MCF 10A (cell line): ENCODE data around the gene FGF5. TPM values are rescaled to one million over a fixed set of nuclear protein-coding genes. Genes with fewer than 3 reads are reported as not detected.

Experiments used
- BruUV-seq: library from RNA; stranded (reverse); fragments of 400-500 nt; replicated peaks from 2 replicates; lab custom pipeline; 2021; lab: Mats Ljungman, UMichigan
- CTCF ChIA-PET: fragments of 300-600 bp; sonication (Branson Sonifier 250); formaldehyde crosslinking; extraction: SDS; loops from one replicate; lab custom pipeline; 2021; ENCODE audit warnings: antibody characterized with exemption, inconsistent platforms; lab: Yijun Ruan, JAX
- POLR2A ChIA-PET: fragments of 300-600, 350-650 bp; sonication (Branson Sonifier 250); formaldehyde crosslinking; extraction: SDS; loops from one replicate; lab custom pipeline; 2020; ENCODE audit warnings: antibody characterized with exemption, inconsistent platforms; lab: Yijun Ruan, JAX
- DNase-seq: peaks from one replicate; pipeline ENCODE4 v3.0.0-alpha.2; 2018; ENCODE audit not compliant: unreplicated experiment
- H3K27ac Mint-ChIP-seq: one replicate; pipeline ENCODE4 v1.8.0; 2022; ENCODE audit warnings: mild to moderate bottlenecking, low read depth, mixed read lengths; ENCODE audit not compliant: unreplicated experiment
- H3K27me3 Mint-ChIP-seq: one replicate; pipeline ENCODE4 v1.8.0; 2022; ENCODE audit warnings: mixed read lengths; ENCODE audit not compliant: insufficient read depth, unreplicated experiment
- H3K36me3 Mint-ChIP-seq: one replicate; pipeline ENCODE4 v1.8.0; 2022; ENCODE audit warnings: mild to moderate bottlenecking, moderate library complexity, mixed read lengths; ENCODE audit not compliant: insufficient read depth, unreplicated experiment
- H3K4me1 Mint-ChIP-seq: one replicate; pipeline ENCODE4 v1.8.0; 2022; ENCODE audit warnings: mixed read lengths; ENCODE audit not compliant: insufficient read depth, unreplicated experiment
- H3K4me3 Mint-ChIP-seq: one replicate; pipeline ENCODE4 v1.8.0; 2022; ENCODE audit warnings: mild to moderate bottlenecking, moderate library complexity, mixed read lengths; ENCODE audit not compliant: unreplicated experiment
- H3K9me3 Mint-ChIP-seq: one replicate; pipeline ENCODE4 v1.8.0; 2022; ENCODE audit warnings: mixed read lengths; ENCODE audit not compliant: unreplicated experiment
- intact Hi-C: fragments of 100-400 bp; cut with micrococcal nuclease; formaldehyde crosslinking; loops from 2 replicates; pipeline ENCODE4 v1.14.1; 2022
- total RNA-seq: library from RNA; stranded (reverse); gene quantifications from 2 replicates; pipeline ENCODE4 v1.2.3, GENCODE V29; 2022
- TF ChIP-seq, protein P1 (sequence below): fragments of 200-600 bp; IDR thresholded peaks from one replicate; pipeline ENCODE4 v1.8.0; 2022; ENCODE audit warnings: antibody characterized with exemption, mild to moderate bottlenecking; ENCODE audit not compliant: unreplicated experiment

The FGF5 gene
- total RNA-seq, 1 experiment from 2014 or later, result not detected

DNA sequence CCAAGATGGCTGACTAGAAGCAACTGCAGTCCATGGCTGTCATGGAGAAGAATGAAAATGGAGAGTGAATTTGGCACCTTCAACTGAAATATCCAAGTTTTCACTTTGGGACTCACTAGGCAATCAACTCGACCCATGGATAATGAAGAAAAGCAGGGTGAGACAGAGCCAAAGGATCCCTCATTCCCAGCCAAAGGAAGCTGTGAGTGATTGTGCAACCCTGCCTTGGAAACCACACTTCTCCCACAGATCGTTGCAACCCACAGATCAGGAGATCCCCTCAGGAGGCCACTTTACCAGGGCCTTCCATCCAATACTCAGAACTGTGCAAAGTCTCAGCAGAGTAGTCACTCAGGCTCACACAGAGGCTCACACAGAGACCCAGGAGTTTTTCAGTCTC, 73.6 kb downstream of the FGF5 start:
- ChIA-PET CTCF (interaction anchor here (0.6 kb wide), 1 partner anchor 1011 kb away, joined by 3 read pairs; no protein-coding TSS in a partner anchor), POLR2A (no interaction called here)
- BruUV-seq, result no TSS peak
- TF ChIP-seq, protein P1, sequence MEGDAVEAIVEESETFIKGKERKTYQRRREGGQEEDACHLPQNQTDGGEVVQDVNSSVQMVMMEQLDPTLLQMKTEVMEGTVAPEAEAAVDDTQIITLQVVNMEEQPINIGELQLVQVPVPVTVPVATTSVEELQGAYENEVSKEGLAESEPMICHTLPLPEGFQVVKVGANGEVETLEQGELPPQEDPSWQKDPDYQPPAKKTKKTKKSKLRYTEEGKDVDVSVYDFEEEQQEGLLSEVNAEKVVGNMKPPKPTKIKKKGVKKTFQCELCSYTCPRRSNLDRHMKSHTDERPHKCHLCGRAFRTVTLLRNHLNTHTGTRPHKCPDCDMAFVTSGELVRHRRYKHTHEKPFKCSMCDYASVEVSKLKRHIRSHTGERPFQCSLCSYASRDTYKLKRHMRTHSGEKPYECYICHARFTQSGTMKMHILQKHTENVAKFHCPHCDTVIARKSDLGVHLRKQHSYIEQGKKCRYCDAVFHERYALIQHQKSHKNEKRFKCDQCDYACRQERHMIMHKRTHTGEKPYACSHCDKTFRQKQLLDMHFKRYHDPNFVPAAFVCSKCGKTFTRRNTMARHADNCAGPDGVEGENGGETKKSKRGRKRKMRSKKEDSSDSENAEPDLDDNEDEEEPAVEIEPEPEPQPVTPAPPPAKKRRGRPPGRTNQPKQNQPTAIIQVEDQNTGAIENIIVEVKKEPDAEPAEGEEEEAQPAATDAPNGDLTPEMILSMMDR, result no peak
- H3K9me3 Mint-ChIP-seq, result peaks cover 23% of the 10 kb centered on the region
- H3K27ac Mint-ChIP-seq, result no peak overlapping the region
- no peaks in the 10 kb centered on the region for H3K4me1 Mint-ChIP-seq
- no peak for DNase-seq
- no peak overlapping the region for H3K4me3 Mint-ChIP-seq
- no peaks in the 10 kb centered on the region for H3K36me3 Mint-ChIP-seq
- intact Hi-C loops, result no loop called here
- no peaks in the 10 kb centered on the region for H3K27me3 Mint-ChIP-seq

Other genes starting within 250 kb of the FGF5 start
- 31.0 and 45.1 TPM in 2 replicates for gene ANTXR2, start 193.4 kb upstream of the FGF5 start, total RNA-seq
- 4.8 and 4.9 TPM in 2 replicates for gene PRDM8, start 69.2 kb upstream of the FGF5 start, total RNA-seq
- gene CFAP299, start 69.1 kb downstream of the FGF5 start, total RNA-seq, result 0.33 TPM in 1 of 2 replicates, not detected in the other